GM23248 (cell line): ENCODE data around the gene MEIG1.
"Not testable (repeated sequence)": the region's sequence is repeated elsewhere in the genome, so short reads cannot be mapped to it uniquely, and the experiment has no call there.

Experiments used
- EZH2 ChIP-seq: fragments of 200-600 bp; sonication (generic); IDR thresholded peaks from 2 replicates; pipeline ENCODE4 v1.6.1; 2018; ENCODE audit warnings: antibody characterized with exemption, mild to moderate bottlenecking; ENCODE audit not compliant: insufficient read depth, poor library complexity, severe bottlenecking
- EZH2phosphoT487 ChIP-seq: fragments of 200-600 bp; sonication (generic); IDR thresholded peaks from 2 replicates; pipeline ENCODE4 v1.6.1; 2018; ENCODE audit warnings: antibody characterized with exemption, moderate library complexity, mild to moderate bottlenecking, low read depth; ENCODE audit not compliant: insufficient read depth

GRCh38 chr10:14989552-14989951 is 30.4 kb downstream of the MEIG1 start:
- TF ChIP-seq EZH2, EZH2phosphoT487: not testable (repeated sequence)
